GM20000 (cell line): ENCODE results near the gene LEMD3.

Experiments used
- DNase-seq: peaks from one replicate; pipeline ENCODE4 v3.0.0; 2012; ENCODE audit warnings: low spot score
- CTCF ChIP-seq: IDR thresholded peaks from 2 replicates; pipeline ENCODE4 v1.5.1; 2012; ENCODE audit warnings: mild to moderate bottlenecking, control low read depth; ENCODE audit errors: extremely low read depth, missing control alignments

LEMD3 gene

GRCh38 chr12:65195387-65196055, 26.1 kb downstream of the LEMD3 start:
- DNase-seq: no peak
- no peak for TF ChIP-seq CTCF

GRCh38 chr12:65196762-65197567, 27.6 kb downstream of the LEMD3 start:
- DNase-seq: no peak
- TF ChIP-seq CTCF: no peak

- DNase-seq: no peak
- no peak for TF ChIP-seq CTCF
Observed at GRCh38 chr12:65199604-65200003, 30.2 kb downstream of the LEMD3 start.

GRCh38 chr12:65200007-65200665, 30.8 kb downstream of the LEMD3 start:
- no peak for TF ChIP-seq CTCF
- no peak for DNase-seq

GRCh38 chr12:65203376-65203775, 34.0 kb downstream of the LEMD3 start:
- TF ChIP-seq CTCF: no peak
- no peak for DNase-seq

GRCh38 chr12:65204886-65205525, 35.6 kb downstream of the LEMD3 start:
- no peak for DNase-seq
- no peak for TF ChIP-seq CTCF
